Osteocyte (in vitro differentiated cells): ENCODE data around the gene CPTP. TPM values are rescaled to one million over a fixed set of nuclear protein-coding genes. Genes with fewer than 3 reads are reported as not detected.

Experiments
- DNase-seq: peaks from one replicate; pipeline ENCODE4 v3.0.0; 2021; ENCODE audit warnings: mixed read lengths; ENCODE audit not compliant: unreplicated experiment; ENCODE audit errors: extremely low spot score
- H3K27ac Mint-ChIP-seq: one replicate; pipeline ENCODE4 v1.8.0; 2021; ENCODE audit warnings: mild to moderate bottlenecking, mixed read lengths; ENCODE audit not compliant: unreplicated experiment
- H3K27me3 Mint-ChIP-seq: one replicate; pipeline ENCODE4 v1.8.0; 2021; ENCODE audit warnings: mixed read lengths; ENCODE audit not compliant: unreplicated experiment
- H3K36me3 Mint-ChIP-seq: one replicate; pipeline ENCODE4 v1.8.0; 2021; ENCODE audit warnings: mixed read lengths; ENCODE audit not compliant: unreplicated experiment
- H3K4me1 Mint-ChIP-seq: one replicate; pipeline ENCODE4 v1.8.0; 2021; ENCODE audit warnings: mixed read lengths; ENCODE audit not compliant: unreplicated experiment
- H3K4me3 Mint-ChIP-seq: one replicate; pipeline ENCODE4 v1.8.0; 2021; ENCODE audit warnings: mild to moderate bottlenecking, moderate library complexity, mixed read lengths; ENCODE audit not compliant: unreplicated experiment
- H3K9me3 Mint-ChIP-seq: one replicate; pipeline ENCODE4 v1.8.0; 2021; ENCODE audit warnings: mixed read lengths; ENCODE audit not compliant: unreplicated experiment
- CTCF ChIP-seq: fragments of 200-600 bp; sonication (generic); IDR thresholded peaks from 2 replicates; pipeline ENCODE4 v1.5.0; 2021; ENCODE audit warnings: antibody characterized with exemption, mild to moderate bottlenecking, moderate library complexity
- total RNA-seq: library from RNA; stranded (reverse); gene quantifications from 2 replicates; pipeline ENCODE4 v1.2.1, GENCODE V29; 2021

The CPTP gene
- total RNA-seq, 1 donor from 2014 or later: 23.5 TPM

- peaks cover 24% of the 10 kb centered on the region for H3K4me1 Mint-ChIP-seq
- peaks cover 4% of the 10 kb centered on the region for H3K36me3 Mint-ChIP-seq
- no peak for TF ChIP-seq CTCF
- H3K27me3 Mint-ChIP-seq: no peaks in the 10 kb centered on the region
- H3K4me3 Mint-ChIP-seq: no peak overlapping the region
- no peaks in the 10 kb centered on the region for H3K9me3 Mint-ChIP-seq
- H3K27ac Mint-ChIP-seq: no peak overlapping the region
- no peak for DNase-seq
These were observed 21.4 kb downstream of the CPTP start for GRCh38 chr1:1345860-1346500.

- Mint-ChIP-seq H3K4me3 (peak overlapping the region; percentile 80), H3K27ac (peak overlapping the region; percentile 38)
- TF ChIP-seq CTCF: no peak
These were observed 21.9 kb downstream of the CPTP start for GRCh38 chr1:1346501-1346890.

GRCh38 chr1:1347026-1347595, 22.5 kb downstream of the CPTP start:
- peak overlapping the region; percentile 56 for H3K27ac Mint-ChIP-seq
- no peaks in the 10 kb centered on the region for H3K9me3 Mint-ChIP-seq
- no peaks in the 10 kb centered on the region for H3K27me3 Mint-ChIP-seq

More at GRCh38 chr1:1346501-1346890, 21.9 kb downstream of the CPTP start:
- no peak for DNase-seq
- H3K9me3 Mint-ChIP-seq: no peaks in the 10 kb centered on the region
- no peaks in the 10 kb centered on the region for H3K36me3 Mint-ChIP-seq
- no peaks in the 10 kb centered on the region for H3K27me3 Mint-ChIP-seq
- H3K4me1 Mint-ChIP-seq: peaks cover 27% of the 10 kb centered on the region

GRCh38 chr1:1347663-1348419, 23.2 kb downstream of the CPTP start:
- Mint-ChIP-seq H3K36me3 (peaks cover 5% of the 10 kb centered on the region), H3K4me1 (peaks cover 39% of the 10 kb centered on the region), H3K9me3 (no peaks in the 10 kb centered on the region), H3K27me3 (no peaks in the 10 kb centered on the region), H3K4me3 (peak overlapping the region; percentile 80), H3K27ac (peak overlapping the region; percentile 56)
- DNase-seq: no peak
- TF ChIP-seq CTCF: no peak

More at GRCh38 chr1:1347026-1347595, 22.5 kb downstream of the CPTP start:
- TF ChIP-seq CTCF: no peak
- H3K4me3 Mint-ChIP-seq: peak overlapping the region; percentile 80
- no peak for DNase-seq
- H3K4me1 Mint-ChIP-seq: peaks cover 32% of the 10 kb centered on the region
- H3K36me3 Mint-ChIP-seq: no peaks in the 10 kb centered on the region
